ENCODE results near the gene MBOAT2.
"Not testable (repeated sequence)": the region's sequence is repeated elsewhere in the genome, so short reads cannot be mapped to it uniquely, and the experiment has no call there.

MBOAT2 gene

GRCh38 chr2:8989536-8990079 lies 13.9 kb downstream of the MBOAT2 start:
- no peak for DNase-seq

GRCh38 chr2:8987410-8987809 lies 16.1 kb downstream of the MBOAT2 start:
- DNase-seq, result no peak

GRCh38 chr2:8986327-8986976 lies 17.0 kb downstream of the MBOAT2 start:
- DNase-seq, result peak in 3 of 4 experiments; percentile 19 to 32 (median 31)

- no peak for DNase-seq
Observed at GRCh38 chr2:8985561-8986326, 17.7 kb downstream of the MBOAT2 start.

GRCh38 chr2:8984855-8985254 lies 18.6 kb downstream of the MBOAT2 start:
- peak; percentile 34 to 69 (median 58) for DNase-seq

- DNase-seq, result peak; percentile 42 to 64 (median 54)
Observed at GRCh38 chr2:8984157-8984556, 19.3 kb downstream of the MBOAT2 start.

GRCh38 chr2:8983571-8983970 lies 19.9 kb downstream of the MBOAT2 start:
- no peak for DNase-seq

- no peak for DNase-seq
Observed at GRCh38 chr2:8981876-8982275, 21.6 kb downstream of the MBOAT2 start.

- no peak for DNase-seq
Observed at GRCh38 chr2:8980096-8980495, 23.4 kb downstream of the MBOAT2 start.

GRCh38 chr2:8977758-8978157 lies 25.7 kb downstream of the MBOAT2 start:
- no peak for DNase-seq

GRCh38 chr2:8976442-8977259 lies 26.8 kb downstream of the MBOAT2 start:
- peak in 2 of 4 experiments; percentile 11 to 14 for DNase-seq

- DNase-seq, result no peak
Observed at GRCh38 chr2:8974016-8974415, 29.5 kb downstream of the MBOAT2 start.

GRCh38 chr2:8973017-8973416 lies 30.5 kb downstream of the MBOAT2 start:
- DNase-seq, result not testable (repeated sequence)

- DNase-seq, result not testable (repeated sequence)
Observed at GRCh38 chr2:8972535-8972934, 30.9 kb downstream of the MBOAT2 start.

- not testable (repeated sequence) for DNase-seq
Observed at GRCh38 chr2:8969348-8969747, 34.1 kb downstream of the MBOAT2 start.

- no peak for DNase-seq
Observed at GRCh38 chr2:8966123-8966908, 37.2 kb downstream of the MBOAT2 start.

GRCh38 chr2:8965216-8965969 lies 38.1 kb downstream of the MBOAT2 start:
- DNase-seq, result no peak

GRCh38 chr2:8962890-8963289 lies 40.6 kb downstream of the MBOAT2 start:
- no peak for DNase-seq

GRCh38 chr2:8957628-8958027 lies 45.9 kb downstream of the MBOAT2 start:
- peak; percentile 34 to 67 (median 52) for DNase-seq

- no peak for DNase-seq
Observed at GRCh38 chr2:8956774-8957173, 46.7 kb downstream of the MBOAT2 start.

GRCh38 chr2:8954990-8955389 lies 48.5 kb downstream of the MBOAT2 start:
- no peak for DNase-seq
